ENCODE measurements around the gene TBC1D22B. TPM values are rescaled to one million over a fixed set of nuclear protein-coding genes. Genes with fewer than 3 reads are reported as not detected.

Gene TBC1D22B
- total RNA-seq, 6 experiments from 2014 or later: 1.3 to 4.0 (median 2.8) TPM

DNA sequence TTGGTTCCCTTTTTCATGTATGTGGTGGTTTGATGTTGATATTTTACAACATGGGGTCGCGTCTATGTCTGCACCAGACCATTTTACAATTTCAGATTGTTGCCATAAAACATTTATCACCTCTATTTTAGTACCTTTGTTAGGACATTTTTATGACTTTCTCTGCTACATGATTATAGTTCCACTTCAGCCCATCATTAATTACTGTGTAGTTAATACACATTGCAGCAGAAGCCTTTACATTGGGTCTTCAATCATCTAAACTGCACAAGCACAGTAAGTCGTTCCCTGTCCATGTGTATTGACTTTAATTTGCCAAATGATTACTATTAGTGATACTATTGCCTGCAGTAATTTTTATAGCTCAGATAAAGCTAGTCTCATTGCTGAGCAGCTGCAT, 16.1 kb downstream of the TBC1D22B start:
- peaks cover 0 to 30% (median 12%) of the 10 kb centered on the region in 4 donors for H3K4me1 ChIP-seq
- H3K27ac ChIP-seq: no peak overlapping the region
- no peaks in the 10 kb centered on the region for H3K9me3 ChIP-seq
- no peak for TF ChIP-seq POLR2A (IDR thresholded peaks at IDR 0.05)
- TF ChIP-seq, protein P1, sequence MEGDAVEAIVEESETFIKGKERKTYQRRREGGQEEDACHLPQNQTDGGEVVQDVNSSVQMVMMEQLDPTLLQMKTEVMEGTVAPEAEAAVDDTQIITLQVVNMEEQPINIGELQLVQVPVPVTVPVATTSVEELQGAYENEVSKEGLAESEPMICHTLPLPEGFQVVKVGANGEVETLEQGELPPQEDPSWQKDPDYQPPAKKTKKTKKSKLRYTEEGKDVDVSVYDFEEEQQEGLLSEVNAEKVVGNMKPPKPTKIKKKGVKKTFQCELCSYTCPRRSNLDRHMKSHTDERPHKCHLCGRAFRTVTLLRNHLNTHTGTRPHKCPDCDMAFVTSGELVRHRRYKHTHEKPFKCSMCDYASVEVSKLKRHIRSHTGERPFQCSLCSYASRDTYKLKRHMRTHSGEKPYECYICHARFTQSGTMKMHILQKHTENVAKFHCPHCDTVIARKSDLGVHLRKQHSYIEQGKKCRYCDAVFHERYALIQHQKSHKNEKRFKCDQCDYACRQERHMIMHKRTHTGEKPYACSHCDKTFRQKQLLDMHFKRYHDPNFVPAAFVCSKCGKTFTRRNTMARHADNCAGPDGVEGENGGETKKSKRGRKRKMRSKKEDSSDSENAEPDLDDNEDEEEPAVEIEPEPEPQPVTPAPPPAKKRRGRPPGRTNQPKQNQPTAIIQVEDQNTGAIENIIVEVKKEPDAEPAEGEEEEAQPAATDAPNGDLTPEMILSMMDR (IDR thresholded peaks at IDR 0.05): no peak
- ATAC-seq (no peak), DNase-seq (no peak)
- H3K4me3 ChIP-seq: no peak overlapping the region
- 79% methylated on average over 3 of the region's 3 CpGs for WGBS (ENCODE audit: insufficient coverage, low coverage, low lambda C conversion rate, missing lambda C conversion rate)
- intact Hi-C loops (cut with DNase I): no loop called here
- H3K36me3 ChIP-seq: no peaks in the 10 kb centered on the region
- no peaks in the 10 kb centered on the region for H3K27me3 ChIP-seq

DNA sequence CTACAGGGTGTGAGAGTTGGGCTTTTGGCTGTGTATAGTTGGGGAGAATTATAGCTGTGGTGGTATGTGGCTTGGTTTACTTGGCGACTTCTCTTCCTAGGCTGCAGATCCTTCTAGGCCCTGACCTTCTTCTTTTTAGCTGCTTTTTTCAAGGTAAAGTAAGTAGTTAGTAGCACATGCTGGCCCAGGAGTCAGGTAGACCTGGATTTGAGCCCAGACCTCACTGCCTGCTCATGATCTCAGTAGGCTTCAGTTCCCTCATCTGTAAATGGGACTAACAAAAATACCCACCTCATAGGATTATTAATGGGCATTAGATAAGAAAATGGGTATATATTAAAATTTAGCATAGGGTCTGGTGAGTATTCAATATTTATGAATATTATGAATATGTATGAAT, 17.8 kb downstream of the TBC1D22B start:
- Histone ChIP-seq H3K27ac (peak overlapping the region in 1 of 3 donors; percentile 90), H3K9me3 (no peaks in the 10 kb centered on the region), H3K36me3 (no peaks in the 10 kb centered on the region), H3K4me1 (peaks cover 0 to 46% (median 19%) of the 10 kb centered on the region in 4 donors), H3K27me3 (no peaks in the 10 kb centered on the region), H3K4me3 (no peak overlapping the region)
- ATAC-seq: peak in 1 of 4 donors; percentile 11
- DNase-seq: peak in 1 of 3 donors; percentile 54
- intact Hi-C loops (cut with DNase I): no loop called here
- no peak for TF ChIP-seq POLR2A (IDR thresholded peaks at IDR 0.05)
- TF ChIP-seq, protein P1 (IDR thresholded peaks at IDR 0.05): no peak
- 86% methylated on average over 1 of the region's 1 CpG for WGBS (ENCODE audit: insufficient coverage, low coverage, low lambda C conversion rate, missing lambda C conversion rate)

DNA sequence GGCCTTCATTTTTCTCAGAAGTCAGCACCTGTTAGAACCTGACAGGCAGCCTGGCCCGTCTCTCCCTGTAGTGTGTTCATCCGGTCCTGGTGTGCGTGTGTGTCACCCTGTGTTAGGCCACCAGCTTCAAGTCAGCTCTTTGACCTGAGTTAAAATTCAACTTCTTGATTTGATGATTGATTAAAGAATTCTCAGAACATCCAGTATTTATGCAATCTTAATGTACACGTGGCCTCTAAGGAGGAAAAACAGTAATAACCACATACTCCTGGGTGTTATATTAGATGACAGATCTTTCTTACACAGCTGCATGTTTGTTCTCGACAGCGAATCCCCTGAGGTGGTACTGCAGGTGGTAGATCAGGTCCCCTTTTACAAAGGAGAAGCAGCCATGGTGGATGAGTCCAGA, 19.4 kb downstream of the TBC1D22B start:
- 29% methylated on average over 4 of the region's 6 CpGs for WGBS (ENCODE audit: insufficient coverage, low coverage, low lambda C conversion rate, missing lambda C conversion rate)
- DNase-seq: peak; percentile 56 to 83 (median 66)

DNA sequence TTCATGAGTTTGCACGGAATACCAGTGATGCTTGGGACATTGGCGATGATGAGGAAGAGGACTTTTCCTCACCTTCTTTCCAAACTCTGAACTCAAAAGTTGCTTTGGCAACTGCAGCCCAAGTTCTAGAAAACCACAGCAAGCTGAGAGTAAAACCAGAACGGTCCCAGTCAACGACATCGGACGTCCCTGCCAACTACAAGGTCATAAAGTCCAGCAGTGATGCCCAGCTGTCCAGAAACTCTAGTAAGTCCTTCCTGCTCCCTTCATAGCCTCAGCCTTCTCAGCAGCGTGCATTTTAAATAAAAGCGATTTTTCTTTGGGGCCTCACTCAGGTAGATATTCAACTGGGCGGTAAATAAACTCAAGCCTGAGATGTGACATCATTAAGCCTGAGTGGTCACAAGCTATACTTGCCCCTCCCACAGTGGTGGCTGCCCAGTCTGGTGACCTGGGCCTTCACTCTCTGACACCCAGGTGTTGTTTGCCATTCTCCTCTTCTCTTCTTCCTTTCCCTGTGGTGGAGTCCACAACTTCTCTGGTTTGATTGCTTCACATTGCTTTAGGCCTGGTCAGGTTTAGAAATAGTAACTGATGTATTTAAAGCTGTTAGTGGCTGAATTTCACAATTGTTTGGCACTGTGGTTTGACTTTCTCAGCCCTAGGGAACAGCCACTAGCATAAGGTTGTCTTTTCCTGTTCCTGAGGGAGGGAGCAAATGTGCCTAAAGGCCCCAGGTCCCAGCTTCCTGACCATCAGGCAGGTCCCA, 22.0 kb downstream of the TBC1D22B start:
- intact Hi-C loops (cut with DNase I): no loop called here
- WGBS (ENCODE audit: insufficient coverage, low coverage, low lambda C conversion rate, missing lambda C conversion rate): 21% methylated on average over 6 of the region's 9 CpGs
- Histone ChIP-seq H3K36me3 (peaks cover 0 to 21% (median under 1%) of the 10 kb centered on the region in 4 donors), H3K4me1 (peaks cover 0 to 74% (median 30%) of the 10 kb centered on the region in 4 donors), H3K27me3 (no peaks in the 10 kb centered on the region), H3K27ac (peak overlapping the region; percentile 33 to 90 (median 61)), H3K9me3 (no peaks in the 10 kb centered on the region), H3K4me3 (no peak overlapping the region)
- ATAC-seq (peak; percentile 71 to 74 (median 72)), DNase-seq (peak; percentile 48 to 86 (median 71))
- TF ChIP-seq POLR2A (IDR thresholded peaks at IDR 0.05): no peak
- TF ChIP-seq, protein P1 (IDR thresholded peaks at IDR 0.05): no peak

More for the DNA sequence above, 19.4 kb downstream of the TBC1D22B start:
- Histone ChIP-seq H3K36me3 (peaks cover 0 to 2% (median 0%) of the 10 kb centered on the region in 4 donors), H3K27me3 (no peaks in the 10 kb centered on the region), H3K9me3 (no peaks in the 10 kb centered on the region), H3K4me1 (peaks cover 0 to 54% (median 19%) of the 10 kb centered on the region in 4 donors), H3K4me3 (no peak overlapping the region), H3K27ac (peak overlapping the region in 2 of 3 donors; percentile 19 to 90)
- peak; percentile 67 to 78 (median 72) for ATAC-seq
- intact Hi-C loops (cut with DNase I): no loop called here
- peak; percentile 20 for TF ChIP-seq POLR2A (IDR thresholded peaks at IDR 0.05)
- TF ChIP-seq, protein P1 (IDR thresholded peaks at IDR 0.05): no peak
